GM19351 (cell line): ENCODE results near the gene NRTN.
"Not testable (repeated sequence)": the region's sequence is repeated elsewhere in the genome, so short reads cannot be mapped to it uniquely, and the experiment has no call there.

Experiments used
- ATAC-seq: cut with Tn5 transposase; IDR thresholded peaks from one replicate; pipeline ENCODE4 v1.9.1; 2021; ENCODE audit warnings: mild to moderate bottlenecking, moderate library complexity; ENCODE audit not compliant: unreplicated experiment

Gene NRTN, protein sequence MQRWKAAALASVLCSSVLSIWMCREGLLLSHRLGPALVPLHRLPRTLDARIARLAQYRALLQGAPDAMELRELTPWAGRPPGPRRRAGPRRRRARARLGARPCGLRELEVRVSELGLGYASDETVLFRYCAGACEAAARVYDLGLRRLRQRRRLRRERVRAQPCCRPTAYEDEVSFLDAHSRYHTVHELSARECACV

DNA sequence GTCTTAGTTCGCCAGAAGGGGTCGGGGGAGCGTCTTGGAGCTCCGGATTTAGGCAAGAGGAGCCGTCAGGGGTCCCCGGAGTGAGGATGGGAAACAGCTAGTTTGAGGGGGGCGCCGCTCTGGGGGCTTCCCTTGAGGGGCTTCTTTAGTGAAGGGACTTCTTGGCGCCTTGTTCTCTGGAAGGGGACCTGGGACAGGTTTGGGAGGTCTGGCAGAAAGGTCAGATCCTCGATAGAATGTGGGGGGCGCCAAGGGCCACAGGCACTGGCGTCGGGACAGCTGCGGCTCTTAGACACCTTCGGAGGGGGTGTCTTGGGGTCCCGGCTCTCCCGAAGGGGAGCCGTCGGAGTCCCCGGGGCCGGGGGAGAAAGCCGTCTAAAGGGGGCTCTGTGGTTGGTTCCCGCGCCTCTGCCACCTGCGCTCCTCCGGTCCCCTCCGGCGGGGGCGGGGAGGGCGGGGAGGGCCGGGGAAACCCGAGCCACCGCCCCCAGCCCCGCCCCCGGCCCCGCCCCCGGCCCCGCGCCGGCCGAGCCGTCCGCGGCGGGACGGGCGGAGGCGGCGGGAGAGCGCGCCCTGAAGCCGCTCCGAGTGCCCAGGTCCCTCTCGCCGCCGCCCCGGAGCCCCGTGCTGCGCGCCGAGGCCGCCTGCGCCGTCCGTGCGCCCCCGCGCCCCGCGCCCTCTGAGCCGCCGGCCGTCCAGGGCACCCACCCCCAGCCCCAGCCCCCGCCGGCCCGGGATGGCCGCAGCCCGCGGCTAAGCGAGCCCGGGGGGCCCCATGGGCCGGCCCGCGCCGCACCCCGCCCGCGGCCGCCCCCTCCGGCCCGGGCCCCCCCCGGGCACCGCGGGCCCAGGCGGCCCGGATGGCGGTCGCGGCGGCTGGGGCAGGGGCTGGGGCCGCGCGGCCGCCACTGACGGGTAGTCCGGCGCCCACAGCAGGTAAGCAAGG is at the start of gene NRTN:
TSS of gene NRTN (plus strand) at position 552 of the 946 bp plus-strand sequence. CDS start 19,099 bp downstream, outside the sequence.
- no peak for ATAC-seq

DNA sequence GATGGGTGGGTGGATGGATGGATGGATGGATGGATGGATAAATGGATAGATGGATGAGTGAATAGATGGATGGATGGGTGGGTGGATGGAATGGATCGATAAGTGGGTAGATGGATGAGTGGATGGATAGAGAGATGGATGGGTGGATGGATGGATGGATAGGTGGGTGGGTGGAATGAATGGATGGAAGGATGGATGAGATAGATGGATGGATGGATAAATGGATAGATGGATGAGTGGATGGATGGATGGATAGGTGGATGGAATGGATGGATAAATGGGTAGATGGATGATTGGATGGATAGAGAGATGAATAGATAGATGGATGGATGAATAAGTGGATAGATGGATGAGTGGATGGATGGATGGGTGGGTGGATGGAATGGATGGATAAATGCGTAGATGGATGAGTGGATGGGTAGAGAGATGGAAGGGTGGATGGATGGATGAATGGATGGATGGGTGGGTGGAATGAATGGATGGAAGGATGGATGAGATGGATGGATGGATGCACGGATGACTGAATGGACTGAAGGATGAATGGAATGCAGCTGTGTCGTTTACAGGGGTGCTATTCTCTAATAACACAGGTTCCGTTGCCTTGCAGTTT is 42.2 kb upstream of the NRTN start:
- no peak for ATAC-seq

DNA sequence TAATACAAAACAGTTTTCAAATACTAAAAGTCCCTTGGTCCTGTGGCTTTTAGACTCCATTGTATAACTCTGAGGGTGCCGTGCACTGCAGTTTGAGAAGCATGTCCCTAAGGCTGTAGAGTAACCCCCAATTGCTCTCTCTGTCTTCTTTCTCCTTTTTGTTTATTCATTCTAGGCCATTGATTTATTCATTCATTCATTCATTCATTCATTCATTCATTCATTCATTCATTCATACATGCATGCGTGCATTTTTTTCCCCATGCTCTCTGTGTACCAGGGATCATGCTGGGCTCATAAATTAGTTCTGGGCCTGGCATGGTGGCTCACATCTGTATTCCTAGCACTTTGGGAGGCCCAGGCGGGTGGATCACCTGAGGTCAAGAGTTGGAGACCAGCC is 39.6 kb upstream of the NRTN start:
- ATAC-seq: no peak

DNA sequence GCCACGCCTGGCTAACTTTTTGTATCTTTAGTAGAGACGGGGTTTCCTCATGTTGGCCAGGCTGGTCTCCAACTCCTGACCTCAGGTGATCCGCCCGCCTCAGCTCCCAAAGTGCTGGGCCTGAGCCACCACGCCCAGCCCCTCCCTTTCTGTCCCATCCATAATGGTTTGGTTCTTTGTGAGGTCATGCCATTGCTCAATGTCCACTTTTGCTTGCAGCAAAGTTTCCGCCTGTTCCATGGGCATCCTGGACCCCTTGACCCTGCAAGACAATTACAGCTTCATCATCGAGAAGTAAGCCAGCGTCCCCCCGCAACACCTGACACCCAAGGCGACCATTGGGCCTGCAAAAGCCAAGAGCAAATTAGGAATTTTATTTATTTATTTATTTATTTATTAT is 36.9 kb upstream of the NRTN start:
- no peak for ATAC-seq

DNA sequence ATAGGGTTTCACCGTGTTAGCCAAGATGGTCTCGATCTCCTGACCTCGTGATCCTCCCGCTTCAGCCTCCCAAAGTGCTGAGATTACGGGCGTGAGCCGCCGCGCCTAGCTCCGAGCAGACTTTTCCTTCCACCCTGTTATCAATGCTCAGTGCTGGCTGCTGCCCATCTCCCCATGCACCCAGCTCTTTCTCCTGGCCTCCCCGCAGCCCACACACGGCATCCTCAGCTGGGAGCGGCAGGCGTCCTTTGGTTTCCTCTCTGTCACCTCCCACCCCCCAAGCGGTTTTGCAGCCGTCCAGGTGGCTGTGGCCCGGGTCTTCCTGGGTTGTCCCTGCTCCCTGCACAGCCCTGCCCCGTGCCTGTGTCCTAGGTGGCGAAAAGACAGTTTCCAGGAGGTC is 32.5 kb upstream of the NRTN start:
- ATAC-seq: no peak

DNA sequence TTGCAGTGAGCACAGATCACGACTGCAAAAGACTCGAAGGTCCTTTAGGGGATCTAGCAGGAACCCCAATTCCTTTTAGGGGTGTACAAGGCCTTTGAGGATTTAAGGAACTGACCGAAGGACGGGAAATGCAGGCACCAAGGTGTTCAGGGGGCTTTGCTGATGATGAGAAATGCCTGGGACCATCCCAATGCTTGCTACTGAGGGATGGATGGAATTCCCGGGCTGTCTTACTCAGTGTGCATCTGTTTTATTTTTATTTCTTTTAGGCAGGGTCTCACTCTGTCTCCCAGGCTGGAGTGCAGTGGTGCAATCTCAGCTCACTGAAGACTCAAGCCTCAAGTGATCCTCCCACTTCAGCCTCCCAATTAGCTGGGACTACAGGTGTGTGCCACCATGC is 31.6 kb upstream of the NRTN start:
- ATAC-seq: no peak

DNA sequence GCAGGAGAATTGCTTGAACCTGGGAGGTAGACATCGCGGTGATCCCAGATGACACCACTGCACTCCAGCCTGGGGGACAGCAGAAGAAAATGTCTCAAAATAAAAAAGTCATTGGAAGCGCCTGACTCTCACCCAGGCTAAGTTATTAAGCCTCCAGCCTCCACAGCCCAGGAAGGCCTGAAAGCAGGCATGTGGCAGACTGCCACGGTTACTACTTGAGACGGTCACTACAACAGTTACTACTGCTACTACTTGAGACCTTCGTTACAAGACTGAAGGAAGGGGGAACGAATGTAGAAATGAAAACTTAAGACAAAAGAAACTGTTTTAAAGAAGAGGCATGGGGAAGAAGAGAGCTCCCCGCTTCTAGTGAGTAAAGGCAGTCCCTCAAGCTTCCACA is 29.9 kb upstream of the NRTN start:
- no peak for ATAC-seq

DNA sequence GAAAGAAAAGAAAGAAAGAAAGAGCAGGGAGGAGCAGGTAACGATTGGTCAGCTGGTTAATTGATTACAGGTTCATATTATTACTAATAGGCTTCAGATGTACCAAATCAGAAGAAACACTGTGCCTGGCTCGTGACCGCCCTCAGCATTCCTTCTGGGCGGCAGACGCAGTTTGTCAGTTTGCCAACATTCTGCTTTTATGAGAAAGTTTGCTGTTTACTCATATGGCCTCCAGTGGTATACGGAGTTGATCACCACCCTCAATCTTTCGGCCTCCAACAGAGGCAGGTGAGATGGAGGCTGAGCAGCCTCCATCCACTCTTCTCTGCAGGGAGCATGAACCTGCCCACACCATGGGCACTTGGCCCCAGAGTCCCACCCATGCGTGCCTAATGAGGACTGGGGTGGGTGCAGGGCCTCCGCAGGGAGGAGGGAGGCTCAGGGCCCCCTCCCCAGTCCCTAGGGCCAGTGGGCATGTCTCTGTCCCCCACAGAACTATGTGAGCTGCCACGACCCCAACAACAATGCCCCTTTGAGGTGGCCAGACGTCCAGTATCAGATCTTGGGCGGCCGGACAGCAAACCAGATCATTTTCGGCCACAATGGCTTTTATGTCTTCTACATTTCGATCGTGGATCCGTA is 29.1 kb upstream of the NRTN start:
- ATAC-seq: no peak

DNA sequence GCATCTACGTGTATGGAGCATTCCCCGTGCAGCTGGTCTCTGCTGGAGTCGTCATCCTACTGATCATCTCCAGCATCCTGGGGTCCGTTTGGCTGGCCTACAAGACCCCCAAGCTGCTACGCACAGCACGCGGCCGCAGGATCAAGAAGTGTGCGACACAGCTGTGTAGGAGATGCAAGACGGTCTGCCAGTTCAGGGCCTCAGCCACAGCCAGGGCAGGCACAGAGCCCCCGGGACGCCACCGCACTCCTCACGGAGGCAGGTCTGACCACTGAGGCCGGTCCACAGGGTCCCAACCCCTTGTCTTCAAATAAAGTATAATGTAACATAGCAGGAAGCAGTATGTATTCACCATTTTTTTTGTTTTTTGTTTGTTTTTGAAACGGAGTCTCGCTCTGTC is 26.5 kb upstream of the NRTN start:
- ATAC-seq: no peak

DNA sequence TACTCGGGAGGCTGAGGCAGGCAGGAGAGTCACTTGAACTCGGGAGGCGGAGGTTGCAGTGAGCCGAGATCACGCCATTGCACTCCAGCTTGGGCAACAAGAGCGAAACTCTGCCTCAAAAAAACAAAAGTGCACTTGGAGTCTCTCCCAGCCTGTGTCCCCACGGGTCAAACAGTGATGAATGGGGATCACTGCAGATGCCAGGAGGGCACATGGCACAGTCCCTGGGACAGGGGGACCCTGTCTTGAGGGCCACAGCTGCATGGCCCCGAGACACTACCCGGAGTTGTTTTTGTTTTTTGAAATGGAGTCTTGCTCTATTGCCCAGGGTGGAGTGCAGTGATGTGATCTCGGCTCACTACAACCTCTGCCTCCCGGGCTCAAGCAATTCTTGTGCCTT is 24.0 kb upstream of the NRTN start:
- not testable (repeated sequence) for ATAC-seq

DNA sequence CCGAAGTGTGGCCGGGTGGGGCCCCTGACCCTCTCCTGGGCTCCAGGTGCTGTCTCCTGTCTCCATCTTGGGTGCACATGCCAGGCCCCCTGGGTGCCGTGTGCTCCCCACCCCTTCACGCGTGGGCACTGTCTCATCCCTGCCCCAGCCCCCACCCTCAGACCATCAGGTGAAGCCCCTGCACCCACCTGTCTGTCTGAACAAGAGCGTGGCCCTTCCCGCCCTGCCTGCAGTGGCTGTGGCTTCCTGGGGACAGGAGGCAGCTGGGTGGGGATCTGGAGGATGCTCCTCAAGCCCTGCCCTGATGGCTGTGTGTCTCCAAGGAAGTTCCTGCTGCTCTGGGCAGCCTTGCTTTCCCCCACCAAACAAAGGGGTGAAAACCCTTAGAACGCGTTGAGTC is 22.5 kb upstream of the NRTN start:
- no peak for ATAC-seq

DNA sequence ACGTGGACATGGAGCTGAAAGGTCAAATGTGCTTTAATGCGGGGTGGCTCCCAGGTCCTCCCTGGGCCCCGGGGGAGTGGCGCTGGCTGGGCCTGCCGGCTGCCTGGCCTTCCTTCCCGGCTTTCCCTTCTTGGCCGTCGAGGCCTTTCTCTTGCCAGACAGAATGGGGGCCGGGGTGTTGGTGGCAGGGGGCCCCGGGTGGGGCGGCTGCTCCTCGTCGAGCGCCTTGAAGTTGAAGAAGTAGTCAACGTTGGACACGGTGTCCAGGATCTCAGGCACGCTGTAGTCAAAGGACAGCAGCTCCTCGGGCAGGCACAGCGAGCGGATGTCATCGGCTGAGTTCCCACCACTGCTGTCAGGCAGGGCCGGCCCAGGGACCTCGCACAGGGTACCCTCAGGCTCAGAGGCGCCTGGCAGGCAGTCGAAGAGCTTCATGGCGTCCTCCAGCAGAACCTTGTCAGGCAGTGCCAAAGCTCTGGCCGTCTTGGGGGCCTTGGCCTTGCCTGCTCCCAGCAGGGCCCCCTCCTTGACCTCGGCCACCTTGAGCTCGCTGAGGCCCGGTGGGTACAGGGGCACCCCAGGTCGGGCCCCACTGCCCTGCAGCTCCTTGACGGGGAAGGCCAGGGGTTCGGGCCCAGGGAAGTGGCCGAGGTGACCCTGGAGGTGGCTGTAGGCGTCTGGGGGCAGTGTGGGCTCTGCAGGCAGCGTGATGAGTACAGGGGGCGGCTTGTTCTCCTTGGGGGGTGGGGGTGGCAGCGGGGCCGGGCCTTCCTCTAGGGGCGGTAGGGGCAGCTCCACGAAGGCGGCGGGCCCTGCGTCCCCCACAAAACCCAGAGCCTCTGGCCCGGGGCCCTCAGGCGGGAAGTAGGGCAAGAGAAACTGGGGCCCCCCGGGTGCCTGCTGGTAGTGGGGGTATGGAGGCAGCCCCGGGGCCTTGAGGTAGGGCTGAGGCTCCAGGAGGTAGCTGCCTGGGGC is 21.6 kb upstream of the NRTN start:
- no peak for ATAC-seq

DNA sequence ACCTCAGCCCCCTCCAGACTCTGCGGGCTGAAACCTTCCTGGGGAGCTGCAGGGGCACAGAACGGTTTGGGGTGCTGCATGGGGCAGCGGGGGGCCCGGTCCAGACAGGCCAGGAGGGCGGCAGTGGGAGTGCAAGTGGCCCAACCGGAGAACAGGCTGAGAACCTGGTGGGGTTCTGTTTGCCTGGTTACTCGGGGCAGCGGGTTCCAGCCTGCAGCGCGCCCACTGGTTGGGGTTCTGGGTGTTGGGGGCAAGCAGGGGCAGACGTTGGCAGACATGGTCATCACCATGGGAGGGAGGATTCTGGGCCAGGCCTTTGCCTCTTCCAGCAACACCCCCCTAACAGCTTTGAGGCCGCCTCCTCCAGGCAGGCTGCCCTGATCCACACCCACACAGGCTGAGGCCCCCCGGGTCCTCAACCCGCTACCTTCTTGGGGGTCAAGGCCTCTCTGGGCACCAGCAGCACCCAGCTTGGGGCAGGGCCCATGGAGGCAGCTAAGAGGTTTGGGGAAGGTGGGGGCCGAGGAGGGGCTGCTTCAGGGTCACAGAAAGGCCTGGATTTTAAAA is 20.2 kb upstream of the NRTN start, which contains the start of gene PRR22:
TSS of gene PRR22 (minus strand) at position 166 of the 567 bp plus-strand sequence. CDS start at position 80, 86 bp downstream.
- ATAC-seq: no peak

DNA sequence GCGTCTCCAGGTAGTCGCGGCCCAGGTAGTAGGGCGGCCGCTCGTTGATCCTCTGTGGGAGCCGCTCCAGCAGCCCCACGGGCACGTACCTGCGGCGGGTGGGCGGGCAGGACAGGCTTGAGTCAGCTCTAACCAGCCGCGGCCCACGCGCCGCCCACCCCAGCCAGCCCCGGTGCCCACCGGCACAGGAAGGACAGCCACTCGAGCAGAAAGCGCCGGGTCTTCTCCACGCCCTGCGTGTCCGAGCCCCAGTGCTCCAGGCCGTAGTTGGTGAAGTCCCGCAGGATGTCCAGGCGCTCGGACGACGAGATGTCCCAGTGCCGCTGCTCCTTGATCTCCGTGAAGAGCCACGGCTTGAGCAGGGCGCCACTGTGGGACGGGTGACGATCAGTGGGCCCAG is 19.4 kb upstream of the NRTN start:
- no peak for ATAC-seq

DNA sequence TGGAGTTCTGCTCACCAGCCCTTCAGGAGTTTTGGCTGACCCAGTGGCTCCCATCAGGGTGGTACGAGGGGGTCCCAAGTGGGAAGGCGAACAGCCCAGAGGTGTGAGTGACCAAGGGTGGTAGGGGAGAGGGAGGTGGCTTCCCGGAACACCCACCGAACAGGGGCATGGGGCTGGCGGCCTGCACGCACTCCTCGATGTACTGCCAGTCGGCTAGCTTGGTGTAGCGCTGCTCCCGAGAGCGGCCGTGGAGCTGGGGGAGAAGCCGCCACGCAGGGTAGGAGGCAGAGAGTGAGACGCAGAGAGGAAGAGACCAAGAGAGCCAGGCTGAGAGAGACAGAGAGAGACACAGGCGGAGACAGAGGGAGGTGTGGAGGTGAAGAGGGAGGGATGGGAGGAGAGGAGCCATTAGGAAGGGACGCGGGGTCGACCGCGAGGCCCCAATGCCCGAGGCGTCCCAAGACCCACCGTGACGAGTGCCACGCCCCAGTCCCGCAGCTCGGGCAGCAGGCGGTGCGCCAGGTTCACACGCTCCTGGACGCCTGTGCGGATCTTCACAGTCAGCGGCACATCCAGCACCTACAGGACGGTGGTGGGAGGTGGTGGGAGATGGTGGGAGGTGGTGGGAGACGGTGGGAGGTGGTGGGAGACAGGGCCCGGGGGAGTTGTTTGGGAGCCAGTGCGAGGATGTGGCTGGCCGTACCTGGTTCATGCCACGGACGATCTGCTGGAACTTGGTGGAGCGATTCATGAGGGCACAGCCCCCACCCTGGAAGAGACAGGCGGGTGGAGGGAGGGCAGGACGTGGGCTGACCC is 18.1 kb upstream of the NRTN start:
- ATAC-seq: no peak

DNA sequence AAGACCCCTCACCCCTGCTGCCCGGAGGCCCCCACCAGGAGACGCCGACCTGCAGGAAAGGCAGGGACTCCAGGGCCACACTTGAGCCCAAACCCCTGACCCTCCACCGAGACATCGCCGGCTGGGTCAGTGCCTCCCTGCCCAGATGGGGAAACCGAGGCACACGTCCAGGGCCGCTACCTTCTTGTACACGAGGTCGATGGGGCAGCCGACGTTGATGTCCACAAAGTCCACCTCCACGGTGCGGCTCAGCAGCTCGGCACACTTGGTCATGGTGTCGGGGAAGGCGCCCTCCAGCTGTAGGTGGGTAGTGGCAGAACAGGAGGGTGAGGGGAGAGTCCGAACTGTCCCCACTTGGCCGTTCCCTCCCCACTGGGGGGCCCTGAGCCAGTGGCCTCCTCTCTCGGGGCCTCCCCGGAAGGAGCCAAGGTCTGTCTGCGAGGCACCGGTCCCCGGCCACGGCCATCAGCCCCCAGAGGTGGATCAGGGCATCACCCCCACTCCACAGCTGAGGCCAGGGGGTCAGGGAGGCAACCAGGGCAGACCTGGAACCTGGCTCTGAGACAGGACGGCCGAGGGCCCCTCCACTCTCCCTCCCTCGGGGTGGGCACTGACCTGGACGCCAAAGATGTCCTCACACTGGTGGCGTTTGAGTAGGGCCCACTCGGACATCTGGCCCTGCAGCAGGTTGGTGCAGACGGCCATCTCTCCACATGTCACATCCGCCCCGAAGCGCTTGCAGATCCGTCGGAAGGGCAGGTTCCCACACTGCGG is 17.3 kb upstream of the NRTN start:
- no peak for ATAC-seq

DNA sequence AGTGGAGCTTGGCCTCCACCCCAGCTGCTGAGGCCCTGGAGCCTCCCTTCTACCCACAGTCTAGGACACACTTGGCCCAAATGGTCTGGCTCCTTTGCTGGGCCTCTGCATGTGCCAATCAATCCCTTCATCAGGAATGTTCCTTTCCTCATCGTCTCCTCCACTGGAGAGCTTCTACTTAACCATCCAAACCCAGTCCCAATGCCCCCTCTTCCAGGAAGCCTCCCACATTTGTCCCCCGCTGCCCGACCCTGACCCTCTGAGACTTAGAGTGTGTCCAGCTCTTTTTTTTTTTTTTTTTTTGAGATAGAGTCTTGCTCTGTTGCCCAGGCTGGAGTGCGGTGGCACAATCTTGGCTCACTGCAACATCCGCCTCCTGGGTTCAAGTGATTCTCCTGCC is 16.4 kb upstream of the NRTN start:
- no peak for ATAC-seq

DNA sequence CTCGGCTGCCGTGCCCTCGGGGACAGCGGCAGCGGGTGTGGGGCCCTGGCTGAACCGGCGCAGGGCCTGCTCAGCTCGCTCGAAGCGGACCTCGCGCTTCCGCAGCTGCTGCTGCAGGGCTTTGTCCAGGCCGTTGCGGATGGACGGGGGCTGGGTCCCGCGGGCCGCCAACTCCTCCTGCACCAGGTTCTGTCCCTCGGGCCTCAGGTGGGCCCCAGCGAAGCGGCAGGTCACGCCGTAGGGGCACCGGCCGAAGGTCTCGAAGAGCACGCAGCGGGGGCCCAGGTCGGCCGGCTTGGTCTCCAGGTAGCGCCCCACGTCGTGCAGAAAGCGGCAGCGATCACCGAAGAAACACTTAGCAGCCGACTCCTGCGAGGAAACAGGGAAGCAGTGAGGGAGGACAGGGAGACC is 15.5 kb upstream of the NRTN start:
- ATAC-seq: no peak
